ENCODE measurements around the gene LRRC7.

- TF ChIP-seq CTCF (IDR thresholded peaks at IDR 0.05; ENCODE audit: poor library complexity, severe bottlenecking), result no peak
- no peak for TF ChIP-seq POLR2AphosphoS5 (IDR thresholded peaks at IDR 0.05)
- no peak for TF ChIP-seq MXI1 (conservative IDR thresholded peaks at IDR 0.05; ENCODE audit: poor library complexity, severe bottlenecking)
- TF ChIP-seq REST (IDR thresholded peaks at IDR 0.05; ENCODE audit: borderline replicate concordance), result no peak
- TF ChIP-seq EZH2 (IDR thresholded peaks at IDR 0.05; ENCODE audit: borderline replicate concordance, insufficient read depth, low read length, poor library complexity, severe bottlenecking), result no peak
- TF ChIP-seq RAD21 (conservative IDR thresholded peaks at IDR 0.05), result no peak
- no peak for TF ChIP-seq SMC3 (conservative IDR thresholded peaks at IDR 0.05; ENCODE audit: poor library complexity)
- TF ChIP-seq EP300 (conservative IDR thresholded peaks at IDR 0.05; ENCODE audit: poor library complexity, severe bottlenecking), result no peak
Observed at GRCh38 chr1:69940816-69941215, 373.1 kb downstream of the LRRC7 start.

Data from neural cell (in vitro differentiated cells).